Smooth muscle cell (in vitro differentiated cells): ENCODE measurements around the gene TFEB. TPM values are rescaled to one million over a fixed set of nuclear protein-coding genes. Genes with fewer than 3 reads are reported as not detected.

ENCODE experiments used
- DNase-seq: peaks from one replicate; lab custom pipeline; 2025; ENCODE audit not compliant: unreplicated experiment; lab: John Stamatoyannopoulos, UW
- H2AFZ ChIP-seq: fragments of 200-600 bp; sonication (generic); 2 replicates; pipeline ENCODE4 v1.6.0; 2016; ENCODE audit warnings: antibody characterized with exemption, low read depth, mild to moderate bottlenecking
- H3F3A ChIP-seq: fragments of 200-600 bp; sonication (generic); 2 replicates; pipeline ENCODE4 v1.6.0; 2017; ENCODE audit warnings: antibody characterized with exemption, low read depth
- H3K27ac ChIP-seq: fragments of 200-600 bp; sonication (generic); 2 replicates; pipeline ENCODE4 v1.5.1; 2016; ENCODE audit warnings: low read depth, mild to moderate bottlenecking
- H3K27me3 ChIP-seq: fragments of 200-600 bp; sonication (generic); 2 replicates; pipeline ENCODE4 v1.6.1; 2016; ENCODE audit warnings: low read depth, mild to moderate bottlenecking
- H3K36me3 ChIP-seq: fragments of 200-600 bp; sonication (generic); 2 replicates; pipeline ENCODE4 v1.5.1; 2016; ENCODE audit warnings: low read depth
- H3K4me1 ChIP-seq: fragments of 200-600 bp; sonication (generic); 2 replicates; pipeline ENCODE4 v1.5.1; 2016; ENCODE audit warnings: low read depth
- H3K4me2 ChIP-seq: fragments of 200-600 bp; sonication (generic); 2 replicates; pipeline ENCODE4 v1.6.0; 2016; ENCODE audit warnings: mild to moderate bottlenecking
- H3K4me3 ChIP-seq: fragments of 200-600 bp; sonication (generic); 2 replicates; pipeline ENCODE4 v1.5.1; 2016; ENCODE audit warnings: mild to moderate bottlenecking
- H3K79me2 ChIP-seq: fragments of 200-600 bp; sonication (generic); 2 replicates; pipeline ENCODE4 v1.6.0; 2016; ENCODE audit warnings: low read depth, mild to moderate bottlenecking
- H3K9ac ChIP-seq: fragments of 200-600 bp; sonication (generic); 2 replicates; pipeline ENCODE4 v1.6.0; 2016; ENCODE audit warnings: low read depth
- H3K9me3 ChIP-seq: fragments of 200-600 bp; sonication (generic); replicated peaks from 2 replicates; pipeline ENCODE4 v1.5.1; 2016; ENCODE audit warnings: low read depth
- H4K20me1 ChIP-seq: fragments of 200-600 bp; sonication (generic); 2 replicates; pipeline ENCODE4 v1.6.0; 2016; ENCODE audit warnings: low read depth
- WGBS: methylation state at CpG from one replicate; pipeline ENCODE4 v1.1.7; 2016; ENCODE audit warnings: low lambda C conversion rate; 5-methylcytosine and 5-hydroxymethylcytosine counted together
- polyA plus RNA-seq: library from polyadenylated mRNA; unstranded; fragments of >200 nt; fragmentation: Nextera tagmentation; extraction: Ambion mirVana; gene quantifications from 2 replicates; pipeline ENCODE4 v1.2.1, GENCODE V29; 2016
- total RNA-seq: library from RNA; depleted of rRNA; stranded (reverse); fragments of >200 nt; gene quantifications from 2 replicates; pipeline ENCODE4 v1.2.3, GENCODE V29; 2014
- TF ChIP-seq, protein P1 (sequence below): fragments of 200-600 bp; sonication (generic); IDR thresholded peaks from 2 replicates; pipeline ENCODE4 v1.5.1; 2017; ENCODE audit warnings: borderline replicate concordance, mild to moderate bottlenecking, antibody characterized with exemption; ENCODE audit not compliant: insufficient read depth, poor library complexity, severe bottlenecking

TFEB gene
- total and polyA plus RNA-seq, 2 experiments from 2014 or later = 15.3 to 15.7 TPM

- no peaks in the 10 kb centered on the region for H3K27me3 ChIP-seq
- H3K4me3 ChIP-seq = peak overlapping the region; percentile 86
- H4K20me1 ChIP-seq = peaks cover 15% of the 10 kb centered on the region
- peaks cover 9% of the 10 kb centered on the region for H3F3A ChIP-seq
- no peak overlapping the region for H3K9ac ChIP-seq
- H3K9me3 ChIP-seq = no peaks in the 10 kb centered on the region
- TF ChIP-seq, protein P1, sequence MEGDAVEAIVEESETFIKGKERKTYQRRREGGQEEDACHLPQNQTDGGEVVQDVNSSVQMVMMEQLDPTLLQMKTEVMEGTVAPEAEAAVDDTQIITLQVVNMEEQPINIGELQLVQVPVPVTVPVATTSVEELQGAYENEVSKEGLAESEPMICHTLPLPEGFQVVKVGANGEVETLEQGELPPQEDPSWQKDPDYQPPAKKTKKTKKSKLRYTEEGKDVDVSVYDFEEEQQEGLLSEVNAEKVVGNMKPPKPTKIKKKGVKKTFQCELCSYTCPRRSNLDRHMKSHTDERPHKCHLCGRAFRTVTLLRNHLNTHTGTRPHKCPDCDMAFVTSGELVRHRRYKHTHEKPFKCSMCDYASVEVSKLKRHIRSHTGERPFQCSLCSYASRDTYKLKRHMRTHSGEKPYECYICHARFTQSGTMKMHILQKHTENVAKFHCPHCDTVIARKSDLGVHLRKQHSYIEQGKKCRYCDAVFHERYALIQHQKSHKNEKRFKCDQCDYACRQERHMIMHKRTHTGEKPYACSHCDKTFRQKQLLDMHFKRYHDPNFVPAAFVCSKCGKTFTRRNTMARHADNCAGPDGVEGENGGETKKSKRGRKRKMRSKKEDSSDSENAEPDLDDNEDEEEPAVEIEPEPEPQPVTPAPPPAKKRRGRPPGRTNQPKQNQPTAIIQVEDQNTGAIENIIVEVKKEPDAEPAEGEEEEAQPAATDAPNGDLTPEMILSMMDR = no peak
- H3K79me2 ChIP-seq = peaks cover 21% of the 10 kb centered on the region
- H3K36me3 ChIP-seq = no peaks in the 10 kb centered on the region
- no peak overlapping the region for H3K27ac ChIP-seq
- peaks cover 18% of the 10 kb centered on the region for H3K4me1 ChIP-seq
- no peak for DNase-seq
- peak overlapping the region; percentile 89 for H3K4me2 ChIP-seq
- H2AFZ ChIP-seq = no peak overlapping the region
Measured at GRCh38 chr6:41732149-41732548, 3.3 kb downstream of the TFEB start.

DNA sequence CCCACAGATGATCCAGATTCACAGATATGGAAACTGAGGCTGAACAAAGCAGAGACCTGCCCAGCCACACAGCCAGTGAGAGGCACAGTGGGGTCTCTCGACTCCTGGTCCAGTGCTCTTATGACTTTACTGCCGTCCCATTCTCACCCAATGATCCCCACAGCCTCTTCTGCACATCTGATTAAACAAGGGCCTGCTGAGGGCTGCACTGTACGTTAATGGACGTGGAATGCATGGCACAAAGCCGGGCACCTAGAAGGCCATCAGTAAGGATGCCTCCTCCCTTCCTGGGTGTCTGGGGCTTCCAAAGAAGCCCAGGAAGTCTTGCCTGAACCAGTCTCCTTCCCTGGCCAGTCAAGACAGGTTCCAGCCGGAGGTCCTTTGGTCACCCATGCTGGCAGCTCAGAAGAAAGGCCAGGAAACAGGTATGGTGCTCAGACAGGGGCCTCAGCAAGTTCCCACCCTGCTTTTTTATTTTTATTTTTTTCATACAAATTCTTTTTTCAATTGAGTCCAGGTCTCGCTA lies 3.8 kb downstream of the TFEB start:
- H3K4me3 ChIP-seq = peak overlapping the region; percentile 86
- TF ChIP-seq, protein P1 = no peak
- peaks cover 18% of the 10 kb centered on the region for H3K4me1 ChIP-seq
- peak overlapping the region; percentile 89 for H3K4me2 ChIP-seq
- no peak overlapping the region for H3K27ac ChIP-seq
- no peaks in the 10 kb centered on the region for H3K9me3 ChIP-seq
- H3K9ac ChIP-seq = no peak overlapping the region
- no peak for DNase-seq
- H2AFZ ChIP-seq = no peak overlapping the region
- no peaks in the 10 kb centered on the region for H3K36me3 ChIP-seq
- peaks cover 15% of the 10 kb centered on the region for H4K20me1 ChIP-seq
- H3K79me2 ChIP-seq = peaks cover 21% of the 10 kb centered on the region
- H3K27me3 ChIP-seq = no peaks in the 10 kb centered on the region
- H3F3A ChIP-seq = peaks cover 9% of the 10 kb centered on the region
- 92% methylated on average over 7 of the region's 7 CpGs for WGBS

GRCh38 chr6:41730531-41731436 lies 4.6 kb downstream of the TFEB start:
- 50% methylated on average over 9 of the region's 9 CpGs for WGBS
- Histone ChIP-seq H3K9me3 (no peaks in the 10 kb centered on the region), H3K27ac (peak overlapping the region; percentile 3), H4K20me1 (peaks cover 15% of the 10 kb centered on the region), H3K36me3 (no peaks in the 10 kb centered on the region), H3K4me2 (peak overlapping the region; percentile 89), H3K4me3 (no peak overlapping the region), H3K9ac (no peak overlapping the region), H3K27me3 (no peaks in the 10 kb centered on the region), H3F3A (peaks cover 9% of the 10 kb centered on the region), H3K4me1 (peaks cover 17% of the 10 kb centered on the region), H3K79me2 (peaks cover 28% of the 10 kb centered on the region), H2AFZ (no peak overlapping the region)
- no peak for DNase-seq
- TF ChIP-seq, protein P1 = no peak
